ENCODE results near the gene ERG.

ERG gene

DNA sequence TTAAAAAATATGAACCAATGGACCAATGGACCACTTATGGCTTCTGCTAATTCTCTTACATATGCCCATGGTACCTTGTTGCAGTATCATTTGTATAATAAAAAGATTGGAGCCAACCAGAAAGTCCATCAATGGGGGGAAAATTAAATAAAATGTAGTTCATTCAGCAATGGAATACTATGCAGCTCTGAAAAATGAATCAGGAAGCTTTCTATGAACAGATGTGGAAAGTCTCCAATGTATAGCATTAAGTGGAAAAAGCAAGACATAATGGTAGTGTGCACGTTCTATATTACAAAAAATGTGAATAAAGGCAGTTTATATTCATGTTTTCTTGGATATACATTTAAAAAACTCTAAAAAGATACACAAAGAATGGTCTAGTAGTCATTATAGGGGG lies 140.2 kb downstream of the ERG start:
- Histone ChIP-seq H3K27me3 (ENCODE audit: control insufficient read depth, insufficient read depth, low read length, poor library complexity, severe bottlenecking) (no peaks in the 10 kb centered on the region), H3K4me3 (ENCODE audit: insufficient read depth, low read depth, low read length) (no peak overlapping the region), H3K9me3 (ENCODE audit: control insufficient read depth, low read length) (no peaks in the 10 kb centered on the region), H3K27ac (ENCODE audit: insufficient read depth, low read depth, low read length, poor library complexity, severe bottlenecking) (no peak overlapping the region), H3K4me1 (ENCODE audit: control insufficient read depth, insufficient read depth, low read length) (no peaks in the 10 kb centered on the region), H3K36me3 (ENCODE audit: control insufficient read depth, insufficient read depth, low read length) (no peaks in the 10 kb centered on the region)
- 100% methylated on average over 1 of the region's 1 CpG; no CpG with 5 or more reads in 1 of the 2 experiments for WGBS, 2 experiments

DNA sequence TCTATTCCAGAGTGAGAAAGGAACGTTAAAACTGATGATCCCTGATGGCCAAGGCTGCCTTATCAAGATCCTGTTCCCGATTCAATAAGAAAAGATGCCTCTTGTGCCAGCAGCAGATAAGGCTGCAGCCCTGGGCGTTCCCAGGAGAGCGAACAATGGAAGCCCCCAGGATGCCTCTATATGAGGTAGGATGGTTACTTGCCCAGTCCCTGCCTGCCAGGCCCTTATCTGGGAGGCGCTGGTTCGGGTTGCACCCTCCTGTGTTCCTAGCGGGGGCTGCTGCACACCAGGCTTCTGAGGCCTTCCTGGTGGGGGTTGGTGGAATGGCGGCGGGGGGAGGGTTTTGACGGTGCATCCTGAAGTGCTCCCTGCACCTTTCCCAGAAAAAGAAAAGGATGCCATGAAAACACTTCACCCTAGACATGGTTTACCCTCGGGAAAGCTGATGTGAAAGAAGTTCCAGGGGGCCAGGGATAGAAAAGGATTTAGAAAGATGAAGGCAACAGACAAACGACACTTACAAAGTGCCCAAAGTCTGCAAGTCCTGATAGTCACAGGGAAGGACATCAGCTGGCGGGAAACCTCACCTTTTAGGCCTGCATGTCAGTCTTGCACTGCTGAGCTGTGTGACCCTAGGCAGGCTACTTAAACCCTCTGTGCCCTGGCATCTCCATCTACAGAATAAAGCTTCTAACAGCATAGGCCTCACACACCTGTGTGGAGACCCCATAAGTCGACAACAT lies 141.2 kb downstream of the ERG start:
- Histone ChIP-seq H3K27ac (ENCODE audit: insufficient read depth, low read depth, low read length, poor library complexity, severe bottlenecking) (no peak overlapping the region), H3K36me3 (ENCODE audit: control insufficient read depth, insufficient read depth, low read length) (no peaks in the 10 kb centered on the region), H3K9me3 (ENCODE audit: control insufficient read depth, low read length) (no peaks in the 10 kb centered on the region), H3K27me3 (ENCODE audit: control insufficient read depth, insufficient read depth, low read length, poor library complexity, severe bottlenecking) (no peaks in the 10 kb centered on the region), H3K4me1 (ENCODE audit: control insufficient read depth, insufficient read depth, low read length) (no peaks in the 10 kb centered on the region), H3K4me3 (ENCODE audit: insufficient read depth, low read depth, low read length) (no peak overlapping the region)
- WGBS, 2 experiments = 67 to 71% methylated on average over 14 of the region's 14 CpGs

DNA sequence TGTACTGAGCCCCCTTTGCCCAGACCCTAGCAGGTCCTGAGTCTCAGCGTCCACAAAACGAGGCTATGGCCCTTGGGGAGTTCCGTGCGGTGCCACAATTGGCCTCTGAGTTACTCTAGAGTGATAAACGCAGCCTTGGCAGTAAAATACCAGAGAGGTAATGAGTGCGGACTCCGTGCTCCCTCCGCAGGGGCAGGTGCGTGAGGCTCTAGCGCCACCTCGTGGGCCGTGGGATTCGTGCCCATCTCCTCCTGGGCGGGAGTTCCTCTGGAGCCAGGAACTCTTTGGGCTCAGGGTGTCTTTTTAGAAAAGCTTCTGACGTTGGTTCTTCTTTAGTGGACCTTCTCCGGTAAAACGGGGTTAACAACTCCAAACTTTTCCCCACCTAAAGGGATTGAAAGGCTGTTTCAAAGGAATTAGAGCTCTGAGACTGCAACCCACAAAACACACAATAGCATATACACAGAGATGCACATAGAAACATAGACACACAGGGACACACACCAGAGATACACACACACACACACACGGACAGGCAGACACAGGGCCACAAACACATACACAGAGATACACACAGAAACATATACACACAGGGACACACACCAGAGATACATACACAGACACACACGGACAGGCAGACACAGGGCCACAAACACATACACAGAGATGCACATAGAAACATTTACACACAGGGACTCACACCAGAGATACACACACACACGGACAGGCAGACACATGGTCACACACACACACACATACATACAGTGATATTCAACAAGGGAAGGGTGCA lies 142.1 kb downstream of the ERG start:
- peaks cover 6% of the 10 kb centered on the region for H3K4me1 ChIP-seq (ENCODE audit: control insufficient read depth, insufficient read depth, low read length)
- no peaks in the 10 kb centered on the region for H3K9me3 ChIP-seq (ENCODE audit: control insufficient read depth, low read length)
- H3K27ac ChIP-seq (ENCODE audit: insufficient read depth, low read depth, low read length, poor library complexity, severe bottlenecking) = no peak overlapping the region
- H3K4me3 ChIP-seq (ENCODE audit: insufficient read depth, low read depth, low read length) = no peak overlapping the region
- H3K27me3 ChIP-seq (ENCODE audit: control insufficient read depth, insufficient read depth, low read length, poor library complexity, severe bottlenecking) = no peaks in the 10 kb centered on the region
- no peaks in the 10 kb centered on the region for H3K36me3 ChIP-seq (ENCODE audit: control insufficient read depth, insufficient read depth, low read length)
- WGBS, 2 experiments = 13% methylated on average over 20 of the region's 20 CpGs

DNA sequence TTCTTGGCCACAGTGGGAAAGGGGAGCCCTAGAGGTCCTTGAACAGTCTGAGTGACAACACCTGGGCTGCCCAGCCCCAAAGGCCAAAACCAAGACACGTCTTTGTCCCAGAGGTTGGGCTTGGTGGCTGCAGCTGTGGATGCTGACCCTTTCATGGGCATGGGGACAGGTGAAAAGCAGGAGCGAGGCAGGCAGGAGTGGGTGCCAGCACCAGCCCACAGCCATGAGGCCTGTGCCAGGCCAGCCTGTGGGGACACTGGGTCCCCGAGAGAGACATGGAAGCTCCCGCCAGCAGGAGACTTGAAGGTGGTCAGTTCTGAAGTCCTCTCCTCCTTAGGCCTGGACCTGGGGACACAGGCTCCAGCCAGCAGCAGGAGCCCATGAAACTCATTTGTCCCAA lies 142.9 kb downstream of the ERG start:
- 92 to 97% methylated on average over 4 of the region's 4 CpGs for WGBS, 2 experiments

DNA sequence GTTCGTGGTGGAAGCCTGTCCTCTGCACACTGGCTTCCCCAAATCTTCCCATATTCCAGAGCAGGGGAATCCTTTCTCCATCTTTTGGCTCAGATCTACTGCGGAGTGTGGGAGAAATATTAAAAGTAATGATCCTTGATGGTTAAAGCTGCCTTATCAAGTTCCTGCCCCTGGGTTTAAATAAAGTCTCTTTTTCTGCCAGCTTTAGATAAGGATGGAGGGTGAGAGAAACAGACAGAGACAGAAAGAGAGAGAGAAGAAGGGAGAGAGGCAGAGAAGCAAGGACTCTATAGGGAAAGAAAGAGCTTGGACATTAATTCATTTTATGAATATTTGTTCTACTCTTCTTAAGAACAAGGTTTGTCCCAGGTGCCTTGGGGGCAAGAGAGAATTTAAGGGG lies 143.5 kb downstream of the ERG start:
- 93 to 94% methylated on average over 2 of the region's 2 CpGs for WGBS, 2 experiments
- H3K4me1 ChIP-seq (ENCODE audit: control insufficient read depth, insufficient read depth, low read length) = peaks cover 8% of the 10 kb centered on the region
- H3K27me3 ChIP-seq (ENCODE audit: control insufficient read depth, insufficient read depth, low read length, poor library complexity, severe bottlenecking) = no peaks in the 10 kb centered on the region
- H3K9me3 ChIP-seq (ENCODE audit: control insufficient read depth, low read length) = no peaks in the 10 kb centered on the region
- H3K36me3 ChIP-seq (ENCODE audit: control insufficient read depth, insufficient read depth, low read length) = no peaks in the 10 kb centered on the region
- H3K27ac ChIP-seq (ENCODE audit: insufficient read depth, low read depth, low read length, poor library complexity, severe bottlenecking) = no peak overlapping the region
- H3K4me3 ChIP-seq (ENCODE audit: insufficient read depth, low read depth, low read length) = no peak overlapping the region

More for the DNA sequence above, 142.9 kb downstream of the ERG start:
- Histone ChIP-seq H3K36me3 (ENCODE audit: control insufficient read depth, insufficient read depth, low read length) (no peaks in the 10 kb centered on the region), H3K27me3 (ENCODE audit: control insufficient read depth, insufficient read depth, low read length, poor library complexity, severe bottlenecking) (no peaks in the 10 kb centered on the region), H3K4me3 (ENCODE audit: insufficient read depth, low read depth, low read length) (no peak overlapping the region), H3K9me3 (ENCODE audit: control insufficient read depth, low read length) (no peaks in the 10 kb centered on the region), H3K27ac (ENCODE audit: insufficient read depth, low read depth, low read length, poor library complexity, severe bottlenecking) (no peak overlapping the region), H3K4me1 (ENCODE audit: control insufficient read depth, insufficient read depth, low read length) (peaks cover 8% of the 10 kb centered on the region)

DNA sequence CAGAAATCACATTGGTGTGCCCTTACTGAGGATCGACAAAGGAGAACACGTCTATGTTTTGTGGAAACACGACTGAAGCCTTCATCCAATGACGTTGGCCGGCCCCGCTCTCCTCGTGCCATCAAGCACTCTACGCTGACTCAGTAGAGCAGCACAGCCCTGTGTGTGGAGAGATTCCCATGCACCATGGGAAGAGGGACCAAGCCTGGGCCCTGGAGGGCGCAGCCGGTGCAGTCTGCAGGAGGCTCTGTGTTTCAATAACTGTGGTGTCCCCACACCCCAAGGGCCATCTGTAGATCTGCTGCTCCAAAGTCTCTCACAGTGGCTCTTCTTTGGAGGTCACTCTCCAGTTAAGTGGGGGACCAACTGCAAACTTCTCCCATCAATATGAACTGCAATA lies 144.0 kb downstream of the ERG start:
- H3K4me1 ChIP-seq (ENCODE audit: control insufficient read depth, insufficient read depth, low read length) = peaks cover 8% of the 10 kb centered on the region
- no peaks in the 10 kb centered on the region for H3K36me3 ChIP-seq (ENCODE audit: control insufficient read depth, insufficient read depth, low read length)
- WGBS, 2 experiments = 94% methylated on average over 10 of the region's 10 CpGs

DNA sequence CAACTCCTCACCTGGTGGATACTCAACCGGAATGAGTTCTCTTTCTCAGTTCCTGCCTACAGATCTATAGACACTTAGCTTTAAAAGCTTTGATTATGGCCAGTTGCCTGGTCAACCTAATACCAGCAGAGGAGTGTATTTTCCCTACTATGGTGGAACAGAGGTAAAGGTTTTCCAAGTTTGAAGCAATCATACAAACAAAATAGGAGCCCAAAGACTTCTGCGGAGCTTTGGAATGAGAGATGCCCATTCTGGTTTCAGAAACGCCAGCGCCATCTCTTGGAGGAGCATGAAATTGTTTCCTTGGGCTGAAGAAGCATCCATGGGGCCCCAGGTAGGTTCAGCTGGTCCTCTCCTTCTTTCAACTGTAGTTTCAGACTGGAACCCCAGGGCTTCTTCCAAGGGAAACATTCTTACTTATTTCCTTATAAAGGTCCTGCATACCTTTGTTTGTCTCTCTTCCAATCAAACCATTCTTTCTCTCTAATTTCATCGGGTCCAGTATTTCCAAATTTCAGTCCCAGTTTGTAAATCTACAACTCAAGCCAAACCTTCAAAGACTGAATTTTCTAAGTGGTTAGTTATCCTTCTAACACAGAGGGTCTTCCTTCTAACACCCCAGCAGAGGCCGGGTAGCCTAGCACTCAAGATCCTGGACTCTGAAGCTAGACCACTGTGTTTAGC lies 145.6 kb downstream of the ERG start:
- H3K9me3 ChIP-seq (ENCODE audit: control insufficient read depth, low read length) = no peaks in the 10 kb centered on the region
- H3K4me3 ChIP-seq (ENCODE audit: insufficient read depth, low read depth, low read length) = no peak overlapping the region
- H3K27me3 ChIP-seq (ENCODE audit: control insufficient read depth, insufficient read depth, low read length, poor library complexity, severe bottlenecking) = no peaks in the 10 kb centered on the region
- 55 to 64% methylated on average over 6 of the region's 6 CpGs for WGBS, 2 experiments
- H3K27ac ChIP-seq (ENCODE audit: insufficient read depth, low read depth, low read length, poor library complexity, severe bottlenecking) = no peak overlapping the region
- peaks cover 8% of the 10 kb centered on the region for H3K4me1 ChIP-seq (ENCODE audit: control insufficient read depth, insufficient read depth, low read length)
- H3K36me3 ChIP-seq (ENCODE audit: control insufficient read depth, insufficient read depth, low read length) = no peaks in the 10 kb centered on the region

More for the DNA sequence above, 144.0 kb downstream of the ERG start:
- Histone ChIP-seq H3K27me3 (ENCODE audit: control insufficient read depth, insufficient read depth, low read length, poor library complexity, severe bottlenecking) (no peaks in the 10 kb centered on the region), H3K27ac (ENCODE audit: insufficient read depth, low read depth, low read length, poor library complexity, severe bottlenecking) (no peak overlapping the region), H3K9me3 (ENCODE audit: control insufficient read depth, low read length) (no peaks in the 10 kb centered on the region), H3K4me3 (ENCODE audit: insufficient read depth, low read depth, low read length) (no peak overlapping the region)

DNA sequence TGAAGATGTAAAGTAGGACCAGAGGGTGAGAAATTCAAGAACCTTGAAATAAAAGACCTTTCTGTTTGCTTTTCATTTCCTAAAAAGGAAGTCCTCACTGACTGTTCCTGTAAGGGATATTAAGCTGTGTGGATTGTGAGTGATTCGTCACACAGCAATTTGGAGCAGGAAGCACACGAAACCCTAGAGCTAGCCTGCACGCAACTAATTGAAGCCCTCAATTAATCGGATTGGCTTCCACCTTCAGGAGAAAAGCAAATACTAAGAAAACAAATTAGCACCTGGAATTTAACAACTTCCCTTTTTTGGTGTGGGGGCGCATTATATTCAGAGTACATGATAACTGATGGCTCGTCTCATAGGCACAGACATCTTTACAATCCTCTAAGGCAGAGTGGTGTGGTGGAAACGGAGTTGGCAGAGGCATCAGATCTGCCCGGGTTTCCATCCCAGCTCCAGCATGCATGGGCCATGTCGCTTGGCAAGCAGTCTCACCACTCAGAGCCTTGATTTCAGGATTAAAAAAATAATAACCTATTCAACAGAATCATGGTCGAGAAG lies 146.2 kb downstream of the ERG start:
- peaks cover 8% of the 10 kb centered on the region for H3K4me1 ChIP-seq (ENCODE audit: control insufficient read depth, insufficient read depth, low read length)
- H3K27me3 ChIP-seq (ENCODE audit: control insufficient read depth, insufficient read depth, low read length, poor library complexity, severe bottlenecking) = no peaks in the 10 kb centered on the region
- H3K36me3 ChIP-seq (ENCODE audit: control insufficient read depth, insufficient read depth, low read length) = no peaks in the 10 kb centered on the region
- no peaks in the 10 kb centered on the region for H3K9me3 ChIP-seq (ENCODE audit: control insufficient read depth, low read length)
- H3K4me3 ChIP-seq (ENCODE audit: insufficient read depth, low read depth, low read length) = no peak overlapping the region
- WGBS, 2 experiments = 70 to 81% methylated on average over 10 of the region's 10 CpGs
- no peak overlapping the region for H3K27ac ChIP-seq (ENCODE audit: insufficient read depth, low read depth, low read length, poor library complexity, severe bottlenecking)

DNA sequence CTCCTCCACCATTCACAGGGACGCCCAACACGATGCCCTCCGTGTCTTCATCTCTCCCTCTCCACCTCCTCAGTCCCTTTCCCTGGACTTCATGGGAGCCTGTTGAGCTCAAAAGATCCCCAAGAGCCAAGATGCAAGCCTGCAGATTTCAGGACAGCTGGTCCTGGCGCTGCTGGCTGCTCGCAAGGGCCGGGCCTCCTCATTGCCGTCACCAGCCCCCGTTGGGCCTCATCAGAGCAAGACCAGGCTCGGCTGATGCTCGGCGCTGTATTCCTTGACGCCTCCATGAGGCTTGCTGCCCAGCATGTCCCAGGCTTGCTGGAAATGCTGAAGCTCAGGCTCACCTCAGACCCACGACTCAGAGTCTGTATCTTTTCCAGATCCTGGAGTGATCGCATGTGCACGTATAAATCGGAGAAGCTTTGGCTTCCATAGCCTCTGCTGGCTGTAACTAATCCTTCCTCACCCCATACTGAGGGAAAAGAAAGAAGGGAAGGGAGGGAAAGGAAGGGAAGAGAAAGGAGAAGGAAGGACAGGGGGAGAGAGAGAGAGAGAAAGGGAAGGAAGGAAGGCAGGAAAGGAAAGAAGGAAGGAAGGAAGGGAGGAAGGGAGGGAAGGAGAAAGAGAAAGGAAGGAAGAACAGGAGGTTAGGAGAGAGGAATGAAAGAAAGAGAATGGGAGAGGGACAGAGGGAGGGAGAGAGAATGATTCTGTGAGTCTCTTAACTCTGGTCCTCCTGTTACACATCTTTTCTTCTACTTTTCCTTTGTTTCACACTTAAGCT lies 146.9 kb downstream of the ERG start:
- WGBS, 2 experiments = 87 to 92% methylated on average over 15 to 16 of the region's 16 CpGs
- Histone ChIP-seq H3K4me1 (ENCODE audit: control insufficient read depth, insufficient read depth, low read length) (peaks cover 8% of the 10 kb centered on the region), H3K36me3 (ENCODE audit: control insufficient read depth, insufficient read depth, low read length) (no peaks in the 10 kb centered on the region), H3K9me3 (ENCODE audit: control insufficient read depth, low read length) (no peaks in the 10 kb centered on the region), H3K4me3 (ENCODE audit: insufficient read depth, low read depth, low read length) (no peak overlapping the region), H3K27me3 (ENCODE audit: control insufficient read depth, insufficient read depth, low read length, poor library complexity, severe bottlenecking) (no peaks in the 10 kb centered on the region), H3K27ac (ENCODE audit: insufficient read depth, low read depth, low read length, poor library complexity, severe bottlenecking) (no peak overlapping the region)
